A172 (cell line): Measurements from ENCODE around the gene RBM43. TPM values are rescaled to one million over a fixed set of nuclear protein-coding genes. Genes with fewer than 3 reads are reported as not detected.
A peak's percentile ranks its signal among the peaks of the same experiment; 100 is the strongest.
"Not testable (repeated sequence)": the region's sequence is repeated elsewhere in the genome, so short reads cannot be mapped to it uniquely, and the experiment has no call there.

Source experiments
- DNase-seq: peaks from one replicate; pipeline ENCODE4 v3.0.0-alpha.2; 2015; ENCODE audit warnings: low spot score
- total RNA-seq: library from RNA; depleted of rRNA; stranded (reverse); fragments of >200 nt; shearing (Covaris generic); gene quantifications from 2 replicates; pipeline ENCODE4 v1.2.3, GENCODE V29; 2014; rRNA removed

The RBM43 gene
- total RNA-seq, result 2.8 and 4.1 TPM in 2 replicates

- peak; percentile 92 for DNase-seq
Observed at GRCh38 chr2:151261231-151261976, at the start of gene RBM43. TSS of gene RBM43 (minus strand) at chr2:151261863. CDS start at chr2:151261727, 136 bp downstream.

- not testable (repeated sequence) for DNase-seq
Observed at GRCh38 chr2:151310313-151310712, 48.6 kb upstream of the RBM43 start.

GRCh38 chr2:151306621-151307020 lies 45.0 kb upstream of the RBM43 start:
- peak; percentile 82 for DNase-seq

GRCh38 chr2:151305129-151305691 lies 43.5 kb upstream of the RBM43 start:
- no peak for DNase-seq

- DNase-seq, result peak; percentile 76
Observed at GRCh38 chr2:151302879-151303278, 41.2 kb upstream of the RBM43 start.

GRCh38 chr2:151302404-151302803 lies 40.7 kb upstream of the RBM43 start:
- DNase-seq, result no peak

- no peak for DNase-seq
Observed at GRCh38 chr2:151299920-151300539, 38.4 kb upstream of the RBM43 start.

- no peak for DNase-seq
Observed at GRCh38 chr2:151297882-151298281, 36.2 kb upstream of the RBM43 start.

- DNase-seq, result not testable (repeated sequence)
Observed at GRCh38 chr2:151295926-151296325, 34.3 kb upstream of the RBM43 start.

GRCh38 chr2:151292546-151292945 lies 30.9 kb upstream of the RBM43 start:
- no peak for DNase-seq

GRCh38 chr2:151292141-151292540 lies 30.5 kb upstream of the RBM43 start:
- no peak for DNase-seq

- DNase-seq, result no peak
Observed at GRCh38 chr2:151291224-151291623, 29.6 kb upstream of the RBM43 start.

- DNase-seq, result peak; percentile 46
Observed at GRCh38 chr2:151289972-151290866, 28.6 kb upstream of the RBM43 start.

GRCh38 chr2:151287513-151288250 lies 26.0 kb upstream of the RBM43 start:
- no peak for DNase-seq

GRCh38 chr2:151282401-151282800 lies 20.7 kb upstream of the RBM43 start:
- no peak for DNase-seq

GRCh38 chr2:151280271-151280670 lies 18.6 kb upstream of the RBM43 start:
- no peak for DNase-seq

- DNase-seq, result no peak
Observed at GRCh38 chr2:151278487-151278886, 16.8 kb upstream of the RBM43 start.

- no peak for DNase-seq
Observed at GRCh38 chr2:151277067-151277466, 15.4 kb upstream of the RBM43 start.

- DNase-seq, result no peak
Observed at GRCh38 chr2:151275291-151275690, 13.6 kb upstream of the RBM43 start.

GRCh38 chr2:151271824-151272223 lies 10.2 kb upstream of the RBM43 start:
- DNase-seq, result no peak
